22Rv1 (cell line): ENCODE data around the gene FUOM.

ENCODE experiments used
- ZFX ChIP-seq: fragments of 450-650 bp; IDR thresholded peaks from 2 replicates; pipeline ENCODE4 v1.6.1; 2017; ENCODE audit warnings: antibody characterized with exemption, borderline replicate concordance
- TF ChIP-seq, protein P1 (sequence below): fragments of 450-650 bp; IDR thresholded peaks from 2 replicates; pipeline ENCODE4 v1.5.1; 2017; ENCODE audit warnings: mild to moderate bottlenecking

DNA sequence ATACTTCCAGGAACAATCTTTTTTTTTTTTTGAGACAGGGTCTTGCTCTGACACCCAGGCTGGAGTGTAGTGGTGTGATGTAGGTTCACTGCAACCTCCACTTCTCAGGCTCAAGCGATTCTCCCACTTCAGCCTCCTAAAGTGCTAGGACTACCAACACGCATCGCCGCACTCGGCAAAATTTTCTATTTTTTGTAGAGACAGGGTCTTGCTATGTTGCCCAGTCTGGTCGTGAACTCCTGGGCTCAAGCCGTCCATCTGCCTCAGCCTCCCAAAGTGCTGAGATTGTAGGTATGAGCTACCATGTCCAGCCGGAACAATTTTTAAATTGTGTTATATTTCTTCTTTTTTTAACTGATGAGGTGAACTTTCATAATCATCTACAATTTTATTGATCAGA, 47.0 kb downstream of the FUOM start:
- TF ChIP-seq, protein P1, sequence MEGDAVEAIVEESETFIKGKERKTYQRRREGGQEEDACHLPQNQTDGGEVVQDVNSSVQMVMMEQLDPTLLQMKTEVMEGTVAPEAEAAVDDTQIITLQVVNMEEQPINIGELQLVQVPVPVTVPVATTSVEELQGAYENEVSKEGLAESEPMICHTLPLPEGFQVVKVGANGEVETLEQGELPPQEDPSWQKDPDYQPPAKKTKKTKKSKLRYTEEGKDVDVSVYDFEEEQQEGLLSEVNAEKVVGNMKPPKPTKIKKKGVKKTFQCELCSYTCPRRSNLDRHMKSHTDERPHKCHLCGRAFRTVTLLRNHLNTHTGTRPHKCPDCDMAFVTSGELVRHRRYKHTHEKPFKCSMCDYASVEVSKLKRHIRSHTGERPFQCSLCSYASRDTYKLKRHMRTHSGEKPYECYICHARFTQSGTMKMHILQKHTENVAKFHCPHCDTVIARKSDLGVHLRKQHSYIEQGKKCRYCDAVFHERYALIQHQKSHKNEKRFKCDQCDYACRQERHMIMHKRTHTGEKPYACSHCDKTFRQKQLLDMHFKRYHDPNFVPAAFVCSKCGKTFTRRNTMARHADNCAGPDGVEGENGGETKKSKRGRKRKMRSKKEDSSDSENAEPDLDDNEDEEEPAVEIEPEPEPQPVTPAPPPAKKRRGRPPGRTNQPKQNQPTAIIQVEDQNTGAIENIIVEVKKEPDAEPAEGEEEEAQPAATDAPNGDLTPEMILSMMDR = no peak
- no peak for TF ChIP-seq ZFX
